ENCODE data around the gene SKA2. TPM values are rescaled to one million over a fixed set of nuclear protein-coding genes. Genes with fewer than 3 reads are reported as not detected.

The SKA2 gene
- total and polyA plus RNA-seq, 12 donors: 11.7 to 45.8 (median 24.5) TPM

GRCh38 chr17:59152925-59153324 lies 2.1 kb downstream of the SKA2 start:
- Histone ChIP-seq H3K4me3 (no peak overlapping the region), H3K27ac (no peak overlapping the region), H3K36me3 (replicated peaks in 1 of 2) (no peaks in the 10 kb centered on the region), H3K4me1 (replicated peaks in 1 of 2) (peaks cover 5 to 17% of the 10 kb centered on the region in 2 donors), H3K27me3 (no peaks in the 10 kb centered on the region), H3K9me3 (replicated peaks in 1 of 3) (no peaks in the 10 kb centered on the region)
- WGBS, 4 donors: 53 to 83% (median 74%) methylated on average over 1 of the region's 1 CpG
- TF ChIP-seq POLR2A (IDR thresholded peaks at IDR 0.05): no peak
- TF ChIP-seq, protein P1, sequence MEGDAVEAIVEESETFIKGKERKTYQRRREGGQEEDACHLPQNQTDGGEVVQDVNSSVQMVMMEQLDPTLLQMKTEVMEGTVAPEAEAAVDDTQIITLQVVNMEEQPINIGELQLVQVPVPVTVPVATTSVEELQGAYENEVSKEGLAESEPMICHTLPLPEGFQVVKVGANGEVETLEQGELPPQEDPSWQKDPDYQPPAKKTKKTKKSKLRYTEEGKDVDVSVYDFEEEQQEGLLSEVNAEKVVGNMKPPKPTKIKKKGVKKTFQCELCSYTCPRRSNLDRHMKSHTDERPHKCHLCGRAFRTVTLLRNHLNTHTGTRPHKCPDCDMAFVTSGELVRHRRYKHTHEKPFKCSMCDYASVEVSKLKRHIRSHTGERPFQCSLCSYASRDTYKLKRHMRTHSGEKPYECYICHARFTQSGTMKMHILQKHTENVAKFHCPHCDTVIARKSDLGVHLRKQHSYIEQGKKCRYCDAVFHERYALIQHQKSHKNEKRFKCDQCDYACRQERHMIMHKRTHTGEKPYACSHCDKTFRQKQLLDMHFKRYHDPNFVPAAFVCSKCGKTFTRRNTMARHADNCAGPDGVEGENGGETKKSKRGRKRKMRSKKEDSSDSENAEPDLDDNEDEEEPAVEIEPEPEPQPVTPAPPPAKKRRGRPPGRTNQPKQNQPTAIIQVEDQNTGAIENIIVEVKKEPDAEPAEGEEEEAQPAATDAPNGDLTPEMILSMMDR (IDR thresholded peaks at IDR 0.05): no peak
- no peak for DNase-seq
- intact Hi-C loops (cut with DNase I): no loop called here

DNA sequence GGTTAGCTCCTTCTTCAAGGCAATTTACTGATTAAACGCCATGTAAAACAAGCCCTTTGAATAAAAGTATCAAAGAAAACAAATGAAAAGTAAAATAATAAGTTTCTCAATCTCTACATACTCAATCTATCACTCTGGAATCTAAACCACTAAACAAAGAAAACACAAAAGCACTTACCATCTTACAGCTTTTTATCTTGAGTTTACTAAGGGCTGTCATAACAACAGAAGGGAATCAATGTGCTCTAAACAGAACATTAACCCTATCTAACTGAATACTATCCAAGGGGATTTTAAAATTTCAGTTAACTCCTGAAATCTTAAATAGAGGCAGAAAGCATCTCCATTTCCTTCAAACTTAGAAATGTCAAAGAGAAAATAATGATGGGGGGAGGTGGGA lies 3.4 kb downstream of the SKA2 start:
- WGBS, 4 donors: 69 to 79% (median 77%) methylated on average over 1 of the region's 1 CpG
- H3K27me3 ChIP-seq: no peaks in the 10 kb centered on the region
- TF ChIP-seq POLR2A (IDR thresholded peaks at IDR 0.05): no peak
- TF ChIP-seq, protein P1 (IDR thresholded peaks at IDR 0.05): no peak
- H3K36me3 ChIP-seq (replicated peaks in 1 of 2): no peaks in the 10 kb centered on the region
- no peak overlapping the region for H3K4me3 ChIP-seq
- H3K4me1 ChIP-seq (replicated peaks in 1 of 2): peaks cover 5 to 17% of the 10 kb centered on the region in 2 donors
- H3K9me3 ChIP-seq (replicated peaks in 1 of 3): no peaks in the 10 kb centered on the region
- no peak overlapping the region for H3K27ac ChIP-seq
- no peak for DNase-seq
- intact Hi-C loops (cut with DNase I): no loop called here

- peaks cover 5 to 13% of the 10 kb centered on the region in 2 donors for H3K4me1 ChIP-seq (replicated peaks in 1 of 2)
- H3K36me3 ChIP-seq (replicated peaks in 1 of 2): no peaks in the 10 kb centered on the region
- WGBS, 4 donors: 79 to 89% (median 84%) methylated on average over 5 of the region's 5 CpGs
- DNase-seq: no peak
- H3K9me3 ChIP-seq (replicated peaks in 1 of 3): no peaks in the 10 kb centered on the region
- H3K27me3 ChIP-seq: no peaks in the 10 kb centered on the region
- no peak overlapping the region for H3K27ac ChIP-seq
- TF ChIP-seq, protein P1 (IDR thresholded peaks at IDR 0.05): no peak
- TF ChIP-seq POLR2A (IDR thresholded peaks at IDR 0.05): no peak
- intact Hi-C loops (cut with DNase I): no loop called here
- no peak overlapping the region for H3K4me3 ChIP-seq
These were observed 4.0 kb downstream of the SKA2 start for GRCh38 chr17:59151006-59151405.

DNA sequence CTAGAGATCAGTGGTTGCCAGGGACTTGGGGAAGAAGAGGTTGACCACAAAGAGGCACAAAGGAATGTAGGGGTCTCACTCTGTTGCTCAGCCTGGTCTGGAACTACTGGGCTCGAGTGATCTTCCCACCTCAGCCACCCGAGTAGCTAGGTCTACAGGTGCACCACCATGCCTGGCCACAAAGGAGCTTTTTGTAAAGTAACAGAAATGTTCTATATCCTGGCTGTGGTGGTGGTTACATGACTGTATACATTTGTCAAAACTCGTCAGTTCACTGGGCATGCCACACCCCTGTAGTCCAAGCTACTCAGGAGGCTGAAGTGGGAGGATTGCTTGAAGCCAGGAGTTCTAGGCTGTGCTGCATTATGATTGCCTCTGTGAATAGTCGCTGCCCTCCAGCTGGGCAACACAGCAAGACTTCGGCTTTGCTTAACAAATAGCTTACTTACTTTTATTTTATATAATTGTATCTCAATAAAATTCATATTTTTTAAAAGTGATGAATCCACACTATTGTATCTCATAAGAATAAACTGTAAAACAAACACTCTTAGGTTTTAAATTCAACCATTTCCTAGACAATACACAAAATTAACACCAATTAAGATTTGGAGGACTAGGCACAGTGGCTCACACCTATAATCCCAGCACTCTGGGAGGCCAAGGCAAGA lies 5.0 kb downstream of the SKA2 start:
- DNase-seq: no peak
- intact Hi-C loops (cut with DNase I): no loop called here
- H3K4me3 ChIP-seq: no peak overlapping the region
- H3K27ac ChIP-seq: no peak overlapping the region
- no peaks in the 10 kb centered on the region for H3K27me3 ChIP-seq
- WGBS, 4 donors: 87 to 97% (median 94%) methylated on average over 5 of the region's 5 CpGs
- no peaks in the 10 kb centered on the region for H3K36me3 ChIP-seq (replicated peaks in 1 of 2)
- no peak for TF ChIP-seq POLR2A (IDR thresholded peaks at IDR 0.05)
- TF ChIP-seq, protein P1 (IDR thresholded peaks at IDR 0.05): no peak
- no peaks in the 10 kb centered on the region for H3K9me3 ChIP-seq (replicated peaks in 1 of 3)
- peaks cover 0 to 9% of the 10 kb centered on the region in 2 donors for H3K4me1 ChIP-seq (replicated peaks in 1 of 2)

Measured in adrenal gland (tissue), 12 donors.